Prostate gland (tissue), 2 donors: ENCODE measurements around the gene TUBB2B. TPM values are rescaled to one million over a fixed set of nuclear protein-coding genes. Genes with fewer than 3 reads are reported as not detected.

Source experiments
- DNase-seq: peaks from one replicate; pipeline ENCODE4 v3.0.0-alpha.2; 2019; ENCODE audit warnings: low spot score
- H3K27ac ChIP-seq, 2 donors: fragments of 200-600 bp; sonication (generic); 2 replicates each; pipeline ENCODE4 v1.5.1; 2017 to 2019
- H3K27me3 ChIP-seq: fragments of 200-600 bp; sonication (generic); replicated peaks from 2 replicates; pipeline ENCODE4 v1.5.1; 2019; ENCODE audit not compliant: insufficient read depth
- H3K36me3 ChIP-seq, 2 donors: fragments of 200-600 bp; sonication (generic); 1 replicate in 1 of 2; 2 replicates in 1 of 2; pipeline versions ENCODE4 v1.5.1 to v1.8.1; 2017 to 2019
- H3K4me1 ChIP-seq: fragments of 200-600 bp; sonication (generic); replicated peaks from 2 replicates; pipeline ENCODE4 v1.5.1; 2019
- H3K4me3 ChIP-seq, 2 donors: fragments of 200-600 bp; sonication (generic); 2 replicates each; pipeline ENCODE4 v1.5.1; 2017 to 2019
- H3K9me3 ChIP-seq: fragments of 200-600 bp; sonication (generic); 2 replicates; pipeline ENCODE4 v1.5.1; 2017
- POLR2A ChIP-seq: fragments of 450-650 bp; IDR thresholded peaks from one replicate; pipeline ENCODE4 v1.6.1; 2016; ENCODE audit warnings: antibody characterized with exemption, mild to moderate bottlenecking
- POLR2AphosphoS5 ChIP-seq: sonication (generic); formaldehyde crosslinking; IDR thresholded peaks from one replicate; pipeline ENCODE4 v1.6.1; 2017; ENCODE audit warnings: antibody characterized with exemption
- WGBS: methylation state at CpG from one replicate; pipeline ENCODE4 v1.1.5; 2018; 5-methylcytosine and 5-hydroxymethylcytosine counted together
- intact Hi-C: fragments of 100-400 bp; cut with DNase I; formaldehyde crosslinking; loops from one replicate; pipeline ENCODE4 v1.14.2; 2022
- total RNA-seq, 2 donors: library from RNA; depleted of rRNA; stranded (reverse); fragments of >200 nt; gene quantifications; one replicate each; pipeline ENCODE4 v1.1.0, GENCODE V29; 2016
- TF ChIP-seq, protein P1 (sequence below), 4 experiments: fragments of 200-600 bp in 2 of 4; fragments of 450-650 bp in 2 of 4; sonication (generic) in 2 of 4; IDR thresholded peaks; 1 replicate in 3 of 4; 2 replicates in 1 of 4; pipeline ENCODE4 v1.5.1; 2016 to 2019; ENCODE audit warnings: antibody characterized with exemption in 4 of 4, mild to moderate bottlenecking in 2 of 4, moderate library complexity in 2 of 4

The TUBB2B gene
- total RNA-seq, 2 donors from 2014 or later, result 3.9 to 4.5 TPM

DNA sequence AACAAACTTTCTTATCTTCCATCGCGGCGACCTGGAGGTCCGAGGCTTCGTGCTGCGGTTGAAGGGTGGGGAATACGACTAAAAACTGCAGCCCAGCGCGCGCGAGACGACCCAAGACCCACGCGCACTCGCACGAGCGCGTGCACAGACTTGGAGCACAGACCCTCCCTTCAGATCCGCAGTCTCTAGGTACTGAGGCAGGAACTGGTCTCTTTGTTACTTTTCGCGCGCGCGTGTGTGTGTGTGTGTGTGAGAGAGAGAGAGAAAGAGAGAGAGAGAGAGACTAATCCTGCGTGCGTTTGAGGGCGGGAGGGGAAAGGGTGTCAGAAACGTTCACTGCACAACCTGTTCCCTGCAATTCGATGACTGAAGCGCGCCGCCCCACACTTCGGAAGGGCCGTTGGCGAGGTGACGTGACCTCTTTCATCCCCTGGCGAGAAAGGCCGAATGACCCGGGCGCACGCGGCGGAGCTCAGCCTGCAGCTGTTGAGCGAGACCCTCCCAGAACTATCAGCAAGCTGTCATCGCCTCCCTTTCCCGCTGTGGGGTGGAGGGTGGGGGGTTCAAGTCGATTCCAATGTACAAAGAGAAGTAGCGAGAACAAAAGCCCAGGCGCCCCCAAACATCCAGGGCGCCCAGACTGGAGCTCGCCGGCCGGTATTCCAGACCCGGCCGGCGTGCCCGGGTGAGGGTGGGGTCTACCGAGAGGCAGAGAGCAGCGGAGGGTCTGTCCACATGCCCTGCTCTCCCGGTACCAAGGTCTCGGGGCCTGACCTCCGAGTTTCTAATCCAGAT lies 1.5 kb upstream of the TUBB2B start:
- Histone ChIP-seq H3K9me3 (no peaks in the 10 kb centered on the region), H3K27ac (no peak overlapping the region), H3K4me1 (peaks cover 7% of the 10 kb centered on the region), H3K36me3 (no peaks in the 10 kb centered on the region), H3K27me3 (peaks cover 32% of the 10 kb centered on the region), H3K4me3 (no peak overlapping the region)
- TF ChIP-seq POLR2AphosphoS5, result no peak
- TF ChIP-seq, protein P1, sequence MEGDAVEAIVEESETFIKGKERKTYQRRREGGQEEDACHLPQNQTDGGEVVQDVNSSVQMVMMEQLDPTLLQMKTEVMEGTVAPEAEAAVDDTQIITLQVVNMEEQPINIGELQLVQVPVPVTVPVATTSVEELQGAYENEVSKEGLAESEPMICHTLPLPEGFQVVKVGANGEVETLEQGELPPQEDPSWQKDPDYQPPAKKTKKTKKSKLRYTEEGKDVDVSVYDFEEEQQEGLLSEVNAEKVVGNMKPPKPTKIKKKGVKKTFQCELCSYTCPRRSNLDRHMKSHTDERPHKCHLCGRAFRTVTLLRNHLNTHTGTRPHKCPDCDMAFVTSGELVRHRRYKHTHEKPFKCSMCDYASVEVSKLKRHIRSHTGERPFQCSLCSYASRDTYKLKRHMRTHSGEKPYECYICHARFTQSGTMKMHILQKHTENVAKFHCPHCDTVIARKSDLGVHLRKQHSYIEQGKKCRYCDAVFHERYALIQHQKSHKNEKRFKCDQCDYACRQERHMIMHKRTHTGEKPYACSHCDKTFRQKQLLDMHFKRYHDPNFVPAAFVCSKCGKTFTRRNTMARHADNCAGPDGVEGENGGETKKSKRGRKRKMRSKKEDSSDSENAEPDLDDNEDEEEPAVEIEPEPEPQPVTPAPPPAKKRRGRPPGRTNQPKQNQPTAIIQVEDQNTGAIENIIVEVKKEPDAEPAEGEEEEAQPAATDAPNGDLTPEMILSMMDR (IDR thresholded peaks at IDR 0.05), result no peak
- no peak for TF ChIP-seq POLR2A
- 16% methylated on average over 62 of the region's 62 CpGs for WGBS
- intact Hi-C loops, result no loop called here
- no peak for DNase-seq

DNA sequence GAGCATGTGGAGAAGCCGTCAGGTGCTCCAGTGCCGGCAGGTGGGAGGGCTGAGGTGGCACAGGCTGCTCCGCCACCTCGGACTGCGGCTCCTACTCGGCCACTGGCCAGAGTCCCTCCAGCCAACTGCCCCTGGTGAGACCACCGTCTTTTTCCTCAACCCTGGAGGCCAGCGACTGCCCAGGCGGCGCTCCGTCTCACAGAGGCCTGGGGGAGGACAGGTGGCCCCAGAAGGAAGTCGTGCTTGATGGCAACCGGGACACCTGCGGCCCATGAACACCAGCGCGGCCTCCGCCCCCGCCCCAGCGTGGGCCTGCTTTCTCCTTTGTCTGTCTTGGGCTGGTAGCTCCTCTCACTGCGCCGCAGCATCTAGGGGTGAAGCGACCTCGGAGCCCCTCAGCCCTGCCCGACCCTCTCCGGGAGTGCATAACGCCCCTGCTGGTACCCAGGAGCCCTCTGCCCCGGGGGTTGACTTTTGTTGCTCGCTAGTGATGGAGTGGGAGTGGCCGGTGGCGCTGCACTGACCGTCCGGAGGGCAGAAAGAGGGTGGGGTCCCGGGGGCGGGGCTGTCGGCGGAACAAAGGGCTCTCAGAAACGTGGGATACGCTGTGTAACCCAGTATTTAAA lies 706 bp upstream of the TUBB2B start:
- H3K9me3 ChIP-seq, result no peaks in the 10 kb centered on the region
- no peak overlapping the region for H3K4me3 ChIP-seq
- no peak overlapping the region for H3K27ac ChIP-seq
- WGBS, result 2% methylated on average over 29 of the region's 38 CpGs
- H3K27me3 ChIP-seq, result peaks cover 32% of the 10 kb centered on the region
- H3K36me3 ChIP-seq, result no peaks in the 10 kb centered on the region
- intact Hi-C loops, result no loop called here
- H3K4me1 ChIP-seq, result peaks cover 7% of the 10 kb centered on the region
- no peak for DNase-seq
- TF ChIP-seq POLR2A (no peak), POLR2AphosphoS5 (no peak)

DNA sequence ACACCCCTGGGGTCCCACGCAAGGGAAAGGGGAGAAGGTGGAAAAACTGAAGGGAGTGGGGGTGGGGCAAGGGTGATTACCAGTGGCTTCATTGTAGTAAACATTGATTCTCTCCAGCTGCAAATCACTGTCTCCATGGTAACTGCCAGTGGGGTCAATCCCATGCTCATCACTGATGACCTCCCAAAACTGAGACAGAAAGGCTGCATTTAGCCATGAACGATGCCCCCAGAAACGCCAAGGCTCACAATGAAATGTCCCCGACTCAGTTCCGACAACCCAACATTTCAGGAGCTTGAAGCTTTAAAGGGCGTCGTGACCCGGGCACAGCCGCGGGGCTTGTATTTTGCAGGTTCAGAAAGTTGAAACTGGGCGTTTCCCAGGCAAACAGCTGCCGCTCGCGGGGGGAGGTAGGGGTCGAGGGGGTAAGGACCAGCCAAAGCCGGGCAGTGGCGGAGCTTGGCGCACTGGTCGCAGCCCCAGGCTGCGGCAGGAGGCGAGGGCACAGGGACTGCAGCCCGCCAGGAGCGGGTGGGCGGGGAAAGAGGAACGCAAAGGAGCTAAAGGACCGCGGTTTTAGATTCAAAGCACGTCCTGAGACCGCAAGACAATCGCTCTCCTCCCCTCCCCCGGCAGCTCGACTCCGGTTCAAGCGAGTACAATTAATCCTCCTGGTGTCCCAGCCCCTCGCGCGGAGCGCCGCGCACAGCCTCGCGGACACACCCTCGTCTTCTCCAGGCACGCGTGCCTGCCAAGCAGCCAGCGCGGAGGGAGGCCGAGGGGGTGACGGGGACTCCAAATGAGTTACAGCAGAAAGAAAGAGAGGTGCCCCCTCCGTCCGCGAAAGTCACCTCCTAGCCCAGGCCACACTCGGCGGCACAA lies 731 bp downstream of the TUBB2B start:
- no peaks in the 10 kb centered on the region for H3K9me3 ChIP-seq
- no peak for DNase-seq
- 5% methylated on average over 54 of the region's 54 CpGs for WGBS
- H3K4me3 ChIP-seq, result peak overlapping the region; percentile 8 to 19
- H3K27me3 ChIP-seq, result peaks cover 28% of the 10 kb centered on the region
- H3K27ac ChIP-seq, result no peak overlapping the region
- no peak for TF ChIP-seq POLR2AphosphoS5
- TF ChIP-seq, protein P1 (IDR thresholded peaks at IDR 0.05), result no peak
- TF ChIP-seq POLR2A, result no peak
- intact Hi-C loops, result no loop called here
- H3K4me1 ChIP-seq, result peaks cover 7% of the 10 kb centered on the region
- H3K36me3 ChIP-seq, result no peaks in the 10 kb centered on the region

DNA sequence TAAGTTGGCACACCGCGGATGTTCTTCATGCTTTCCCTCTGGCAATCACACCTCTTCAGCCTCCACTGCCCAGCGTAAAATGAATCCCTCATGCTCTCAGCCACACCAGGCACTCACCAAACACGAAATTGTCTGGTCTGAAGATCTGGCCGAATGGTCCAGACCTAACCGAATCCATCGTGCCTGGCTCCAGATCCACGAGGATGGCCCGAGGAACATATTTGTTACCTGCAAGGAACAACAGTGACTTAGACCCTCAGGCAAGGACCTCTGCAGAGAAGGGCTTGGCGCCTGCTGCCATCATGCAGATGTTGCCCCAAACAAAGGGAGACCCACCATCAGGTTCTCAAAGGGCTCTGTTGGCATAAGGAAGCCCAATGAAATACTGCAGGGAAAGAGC lies 1.4 kb downstream of the TUBB2B start:
- H3K9me3 ChIP-seq, result no peaks in the 10 kb centered on the region
- intact Hi-C loops, result no loop called here
- DNase-seq, result no peak
- WGBS, result 89% methylated on average over 10 of the region's 10 CpGs
- H3K4me1 ChIP-seq, result peaks cover 7% of the 10 kb centered on the region
- H3K4me3 ChIP-seq, result no peak overlapping the region
- H3K36me3 ChIP-seq, result no peaks in the 10 kb centered on the region
- peaks cover 26% of the 10 kb centered on the region for H3K27me3 ChIP-seq
- no peak overlapping the region for H3K27ac ChIP-seq
- TF ChIP-seq POLR2AphosphoS5 (no peak), POLR2A (no peak)
- TF ChIP-seq, protein P1 (IDR thresholded peaks at IDR 0.05), result no peak

DNA sequence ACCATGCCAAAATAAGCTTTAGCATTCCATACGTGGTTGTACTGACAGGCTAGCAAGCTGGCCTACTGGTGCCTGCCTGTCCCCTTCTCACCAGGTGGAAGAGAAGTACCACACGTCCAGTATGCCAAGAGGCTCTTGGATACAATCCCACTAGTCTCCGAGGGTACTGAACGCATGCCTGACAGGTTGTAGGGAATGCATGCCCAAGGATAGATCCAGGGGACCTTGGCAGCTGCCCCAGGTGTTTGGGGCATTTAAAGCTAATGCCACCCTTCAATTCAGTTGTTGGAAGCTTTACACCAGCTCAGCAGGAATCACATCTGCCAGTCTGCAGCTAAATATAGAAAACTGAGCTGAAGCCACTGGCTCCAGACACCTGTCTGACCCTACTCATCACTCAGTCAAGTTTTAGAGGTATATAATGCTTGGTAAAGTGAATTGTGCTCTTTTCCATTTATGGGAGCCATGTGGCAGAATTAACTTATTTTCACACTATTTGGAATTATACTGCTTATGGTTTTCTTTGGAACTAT lies 4.9 kb downstream of the TUBB2B start:
- peaks cover 6% of the 10 kb centered on the region for H3K27me3 ChIP-seq
- H3K9me3 ChIP-seq, result no peaks in the 10 kb centered on the region
- no peaks in the 10 kb centered on the region for H3K36me3 ChIP-seq
- TF ChIP-seq POLR2A (no peak), POLR2AphosphoS5 (no peak)
- TF ChIP-seq, protein P1 (IDR thresholded peaks at IDR 0.05), result no peak
- no peak for DNase-seq
- H3K4me1 ChIP-seq, result peaks cover 7% of the 10 kb centered on the region
- 58% methylated on average over 4 of the region's 4 CpGs for WGBS
- no peak overlapping the region for H3K27ac ChIP-seq
- no peak overlapping the region for H3K4me3 ChIP-seq
- intact Hi-C loops, result no loop called here
